ENCODE data around the gene RPL19.

Gene RPL19

GRCh38 chr17:39218906-39219305 lies 18.8 kb downstream of the RPL19 start:
- DNase-seq (ENCODE audit: insufficient read length, low spot score) (no peak), FAIRE-seq (no peak)
- TF ChIP-seq POLR2A (IDR thresholded peaks at IDR 0.05; ENCODE audit: low read depth, low read length) (no peak), POU2F2 (IDR thresholded peaks at IDR 0.05; ENCODE audit: low read depth, low read length) (no peak), TAF1 (IDR thresholded peaks at IDR 0.05; ENCODE audit: low read depth, low read length) (no peak), PAX5 (IDR thresholded peaks at IDR 0.05; ENCODE audit: insufficient read depth, low read length, severe bottlenecking) (no peak)

DNA sequence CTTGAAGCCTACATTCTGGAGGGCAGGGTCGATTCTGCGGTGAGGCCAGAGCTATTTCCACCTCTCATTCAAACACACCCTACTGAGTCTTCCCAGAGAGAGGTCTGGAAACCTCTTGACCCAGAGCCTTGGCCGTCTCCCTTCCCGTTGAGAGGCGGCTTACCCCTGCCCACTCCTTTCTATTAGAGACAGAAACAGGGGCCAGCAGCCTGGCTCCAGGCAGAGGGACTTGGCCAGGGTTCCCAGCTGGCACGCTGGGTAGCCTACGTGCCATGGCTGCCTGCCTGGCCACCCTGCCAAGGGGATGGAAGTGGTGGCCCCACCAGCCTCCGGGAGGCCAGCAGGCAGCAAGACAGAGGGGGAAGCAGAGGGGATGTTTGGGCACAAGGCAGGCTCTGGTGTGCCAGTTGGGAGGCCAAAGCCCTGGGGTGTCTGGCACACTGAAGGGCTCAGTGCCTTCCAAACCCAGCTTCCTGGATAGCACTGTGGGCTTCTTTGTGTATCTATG lies 19.6 kb downstream of the RPL19 start:
- DNase-seq (ENCODE audit: insufficient read length, low spot score) (no peak), FAIRE-seq (no peak)
- no peak for TF ChIP-seq POU2F2 (IDR thresholded peaks at IDR 0.05; ENCODE audit: low read depth, low read length)
- TF ChIP-seq POLR2A (IDR thresholded peaks at IDR 0.05; ENCODE audit: low read depth, low read length), result no peak
- TF ChIP-seq TAF1 (IDR thresholded peaks at IDR 0.05; ENCODE audit: low read depth, low read length), result no peak
- no peak for TF ChIP-seq PAX5 (IDR thresholded peaks at IDR 0.05; ENCODE audit: insufficient read depth, low read length, severe bottlenecking)
- TF ChIP-seq SPI1 (IDR thresholded peaks at IDR 0.05; ENCODE audit: low read depth, low read length), result no peak
- no peak for TF ChIP-seq POLR2AphosphoS5 (IDR thresholded peaks at IDR 0.05; ENCODE audit: low read depth, low read length)

GRCh38 chr17:39221572-39221971 lies 21.5 kb downstream of the RPL19 start:
- DNase-seq (ENCODE audit: insufficient read length, low spot score) (no peak), FAIRE-seq (no peak)
- TF ChIP-seq SPI1 (IDR thresholded peaks at IDR 0.05; ENCODE audit: low read depth, low read length), result no peak
- TF ChIP-seq TAF1 (IDR thresholded peaks at IDR 0.05; ENCODE audit: low read depth, low read length), result no peak
- TF ChIP-seq POU2F2 (IDR thresholded peaks at IDR 0.05; ENCODE audit: low read depth, low read length), result no peak
- TF ChIP-seq POLR2A (IDR thresholded peaks at IDR 0.05; ENCODE audit: low read depth, low read length), result no peak
- no peak for TF ChIP-seq PAX5 (IDR thresholded peaks at IDR 0.05; ENCODE audit: insufficient read depth, low read length, severe bottlenecking)
- TF ChIP-seq POLR2AphosphoS5 (IDR thresholded peaks at IDR 0.05; ENCODE audit: low read depth, low read length), result no peak

GRCh38 chr17:39222151-39222550 lies 22.1 kb downstream of the RPL19 start:
- no peak for TF ChIP-seq TAF1 (IDR thresholded peaks at IDR 0.05; ENCODE audit: low read depth, low read length)
- TF ChIP-seq PAX5 (IDR thresholded peaks at IDR 0.05; ENCODE audit: insufficient read depth, low read length, severe bottlenecking), result no peak
- TF ChIP-seq POLR2AphosphoS5 (IDR thresholded peaks at IDR 0.05; ENCODE audit: low read depth, low read length), result no peak
- no peak for TF ChIP-seq POU2F2 (IDR thresholded peaks at IDR 0.05; ENCODE audit: low read depth, low read length)
- TF ChIP-seq POLR2A (IDR thresholded peaks at IDR 0.05; ENCODE audit: low read depth, low read length), result no peak
- TF ChIP-seq SPI1 (IDR thresholded peaks at IDR 0.05; ENCODE audit: low read depth, low read length), result no peak
- FAIRE-seq, result no peak
- no peak for DNase-seq (ENCODE audit: insufficient read length, low spot score)

DNA sequence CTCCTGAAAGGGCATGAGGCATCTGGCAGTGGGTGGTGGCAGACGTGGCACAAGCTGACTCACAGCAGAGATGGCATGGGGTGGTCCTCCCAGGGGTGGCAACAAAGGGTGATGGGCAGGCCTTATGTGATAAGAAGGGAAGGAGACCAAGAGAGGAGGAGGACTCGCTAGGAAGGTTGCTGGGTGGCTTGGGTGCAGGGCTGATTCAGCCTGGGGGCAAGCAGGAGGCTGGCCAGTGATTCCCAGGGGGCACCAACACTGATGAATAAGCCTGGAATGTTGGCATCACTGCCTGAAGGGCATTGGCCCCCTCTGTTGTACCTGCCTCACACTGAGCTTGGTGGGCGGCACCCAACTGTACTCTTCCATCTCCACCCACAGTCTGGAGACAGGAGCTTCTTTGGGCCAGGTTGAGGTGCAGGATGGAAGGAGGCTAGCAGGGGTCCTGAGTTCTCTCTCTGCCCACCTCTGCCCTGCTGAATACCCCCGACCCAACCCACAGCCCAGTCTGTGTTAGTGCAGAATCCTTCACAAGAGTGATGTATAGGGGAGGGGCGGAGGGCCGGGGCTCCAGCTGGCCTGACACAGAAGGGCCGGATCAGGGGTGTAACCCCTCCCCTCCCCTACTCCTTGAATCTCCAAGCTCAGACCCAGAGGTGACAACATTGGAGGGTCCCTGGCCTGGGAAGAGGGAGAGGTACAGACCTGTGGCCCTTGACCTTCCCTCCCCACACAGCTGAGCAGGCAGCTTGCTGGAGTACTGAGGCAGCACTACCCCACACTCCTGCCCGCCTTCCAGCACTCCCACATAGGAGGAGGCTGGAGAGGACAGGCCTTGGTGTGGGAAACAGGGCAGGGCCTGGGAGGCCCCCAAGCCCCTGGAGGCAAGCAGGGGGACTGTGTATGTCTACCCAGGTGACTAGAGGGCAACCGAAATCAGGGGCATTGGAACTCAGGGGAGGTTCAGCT lies 23.1 kb downstream of the RPL19 start:
- DNase-seq (ENCODE audit: insufficient read length, low spot score), result no peak
- FAIRE-seq, result no peak
- TF ChIP-seq PAX5 (IDR thresholded peaks at IDR 0.05; ENCODE audit: insufficient read depth, low read length, severe bottlenecking), result no peak
- no peak for TF ChIP-seq SPI1 (IDR thresholded peaks at IDR 0.05; ENCODE audit: low read depth, low read length)
- no peak for TF ChIP-seq POU2F2 (IDR thresholded peaks at IDR 0.05; ENCODE audit: low read depth, low read length)
- TF ChIP-seq POLR2AphosphoS5 (IDR thresholded peaks at IDR 0.05; ENCODE audit: low read depth, low read length), result no peak
- TF ChIP-seq TAF1 (IDR thresholded peaks at IDR 0.05; ENCODE audit: low read depth, low read length), result no peak
- TF ChIP-seq POLR2A (IDR thresholded peaks at IDR 0.05; ENCODE audit: low read depth, low read length), result no peak

- DNase-seq (ENCODE audit: insufficient read length, low spot score) (no peak), FAIRE-seq (no peak)
- TF ChIP-seq POLR2A (IDR thresholded peaks at IDR 0.05; ENCODE audit: low read depth, low read length) (no peak), TAF1 (IDR thresholded peaks at IDR 0.05; ENCODE audit: low read depth, low read length) (no peak), POU2F2 (IDR thresholded peaks at IDR 0.05; ENCODE audit: low read depth, low read length) (no peak), SPI1 (IDR thresholded peaks at IDR 0.05; ENCODE audit: low read depth, low read length) (no peak), POLR2AphosphoS5 (IDR thresholded peaks at IDR 0.05; ENCODE audit: low read depth, low read length) (no peak), PAX5 (IDR thresholded peaks at IDR 0.05; ENCODE audit: insufficient read depth, low read length, severe bottlenecking) (no peak)
These were observed 24.1 kb downstream of the RPL19 start for GRCh38 chr17:39223907-39224777.

- no peak for FAIRE-seq
- no peak for DNase-seq (ENCODE audit: insufficient read length, low spot score)
- TF ChIP-seq TAF1 (IDR thresholded peaks at IDR 0.05; ENCODE audit: low read depth, low read length), result no peak
- no peak for TF ChIP-seq SPI1 (IDR thresholded peaks at IDR 0.05; ENCODE audit: low read depth, low read length)
- TF ChIP-seq POLR2A (IDR thresholded peaks at IDR 0.05; ENCODE audit: low read depth, low read length), result no peak
- TF ChIP-seq POU2F2 (IDR thresholded peaks at IDR 0.05; ENCODE audit: low read depth, low read length), result no peak
- TF ChIP-seq POLR2AphosphoS5 (IDR thresholded peaks at IDR 0.05; ENCODE audit: low read depth, low read length), result no peak
- TF ChIP-seq PAX5 (IDR thresholded peaks at IDR 0.05; ENCODE audit: insufficient read depth, low read length, severe bottlenecking), result no peak
These were observed 24.8 kb downstream of the RPL19 start for GRCh38 chr17:39224778-39225307.

- DNase-seq (ENCODE audit: insufficient read length, low spot score) (no peak), FAIRE-seq (no peak)
- TF ChIP-seq TAF1 (IDR thresholded peaks at IDR 0.05; ENCODE audit: low read depth, low read length) (no peak), POU2F2 (IDR thresholded peaks at IDR 0.05; ENCODE audit: low read depth, low read length) (no peak), POLR2A (IDR thresholded peaks at IDR 0.05; ENCODE audit: low read depth, low read length) (no peak), PAX5 (IDR thresholded peaks at IDR 0.05; ENCODE audit: insufficient read depth, low read length, severe bottlenecking) (no peak), SPI1 (IDR thresholded peaks at IDR 0.05; ENCODE audit: low read depth, low read length) (no peak), POLR2AphosphoS5 (IDR thresholded peaks at IDR 0.05; ENCODE audit: low read depth, low read length) (no peak)
These were observed 25.4 kb downstream of the RPL19 start, which contains the start of gene STAC2 for GRCh38 chr17:39225308-39225958. Gene STAC2 (minus strand): TSS chr17:39225945. CDS start chr17:39225502, 443 bp downstream.

Data from GM12891 (cell line).